COLO829 (cell line): ENCODE results near the gene OR9G4.

Source experiments
- DNase-seq: peaks from one replicate; pipeline ENCODE4 v3.0.0; 2012; ENCODE audit warnings: low spot score

OR9G4 gene

GRCh38 chr11:56748597-56748996 is at the start of gene OR9G4:
OR9G4 (minus strand) TSS chr11:56748697; CDS start chr11:56743766, 4,931 bp downstream.
- no peak for DNase-seq

- DNase-seq = peak; percentile 53
These were observed 35.0 kb upstream of the OR9G4 start for GRCh38 chr11:56783448-56784041.

GRCh38 chr11:56782167-56782847 is 33.8 kb upstream of the OR9G4 start:
- DNase-seq = no peak

- DNase-seq = no peak
These were observed 28.3 kb upstream of the OR9G4 start for GRCh38 chr11:56776809-56777208.

- no peak for DNase-seq
These were observed 16.5 kb upstream of the OR9G4 start for GRCh38 chr11:56764976-56765375.

GRCh38 chr11:56751480-56751879 is 3.0 kb upstream of the OR9G4 start:
- no peak for DNase-seq

GRCh38 chr11:56750190-56750589 is 1.7 kb upstream of the OR9G4 start:
- no peak for DNase-seq

- DNase-seq = no peak
These were observed 7.6 kb downstream of the OR9G4 start for GRCh38 chr11:56740886-56741285.

GRCh38 chr11:56740107-56740506 is 8.4 kb downstream of the OR9G4 start:
- no peak for DNase-seq

- no peak for DNase-seq
These were observed 28.0 kb downstream of the OR9G4 start for GRCh38 chr11:56720513-56720912.

GRCh38 chr11:56716379-56716854 is 32.1 kb downstream of the OR9G4 start:
- no peak for DNase-seq

GRCh38 chr11:56714206-56714605 is 34.3 kb downstream of the OR9G4 start:
- no peak for DNase-seq

- DNase-seq = no peak
These were observed 42.0 kb downstream of the OR9G4 start for GRCh38 chr11:56706486-56706885.

- no peak for DNase-seq
These were observed 42.6 kb downstream of the OR9G4 start for GRCh38 chr11:56705784-56706396.

GRCh38 chr11:56700914-56701485 is 47.5 kb downstream of the OR9G4 start:
- DNase-seq = peak; percentile 55

- no peak for DNase-seq
These were observed 48.1 kb downstream of the OR9G4 start for GRCh38 chr11:56700242-56700913.

GRCh38 chr11:56698795-56699194 is 49.7 kb downstream of the OR9G4 start, which contains the start of gene OR9G1:
OR9G1 (plus strand) TSS chr11:56699095; CDS start chr11:56700388, 1,293 bp downstream.
- no peak for DNase-seq

GRCh38 chr11:56693428-56693827 is 55.1 kb downstream of the OR9G4 start:
- no peak for DNase-seq
